Fibroblast of villous mesenchyme (primary cell): Measurements from ENCODE around the gene TUBAL3. TPM values are rescaled to one million over a fixed set of nuclear protein-coding genes. Genes with fewer than 3 reads are reported as not detected.

Experiments used
- DNase-seq: peaks from one replicate; pipeline ENCODE4 v3.0.0-alpha.2; 2010; ENCODE audit warnings: low read depth
- H3K4me3 ChIP-seq: 2 replicates; pipeline ENCODE4 v1.5.1; 2011; ENCODE audit warnings: low read depth, mild to moderate bottlenecking, low read length
- CTCF ChIP-seq: IDR thresholded peaks from 2 replicates; pipeline ENCODE4 v1.5.1; 2012; ENCODE audit warnings: low read depth, mild to moderate bottlenecking, low read length; ENCODE audit not compliant: insufficient read depth
- total RNA-seq: library from RNA; depleted of rRNA; stranded (reverse); fragments of >200 nt; gene quantifications from 2 replicates; pipeline ENCODE4 v1.2.3, GENCODE V29; 2012

Gene TUBAL3
- total RNA-seq, 1 donor: not detected

GRCh38 chr10:5346881-5347280, 57.7 kb downstream of the TUBAL3 start:
- no peak for DNase-seq
- no peak for TF ChIP-seq CTCF
- no peak overlapping the region for H3K4me3 ChIP-seq

- no peak for TF ChIP-seq CTCF
- no peak overlapping the region for H3K4me3 ChIP-seq
- DNase-seq: no peak
Measured at GRCh38 chr10:5344746-5345145, 59.9 kb downstream of the TUBAL3 start.

- no peak for TF ChIP-seq CTCF
- DNase-seq: no peak
- no peak overlapping the region for H3K4me3 ChIP-seq
Measured at GRCh38 chr10:5343979-5344378, 60.6 kb downstream of the TUBAL3 start.

DNA sequence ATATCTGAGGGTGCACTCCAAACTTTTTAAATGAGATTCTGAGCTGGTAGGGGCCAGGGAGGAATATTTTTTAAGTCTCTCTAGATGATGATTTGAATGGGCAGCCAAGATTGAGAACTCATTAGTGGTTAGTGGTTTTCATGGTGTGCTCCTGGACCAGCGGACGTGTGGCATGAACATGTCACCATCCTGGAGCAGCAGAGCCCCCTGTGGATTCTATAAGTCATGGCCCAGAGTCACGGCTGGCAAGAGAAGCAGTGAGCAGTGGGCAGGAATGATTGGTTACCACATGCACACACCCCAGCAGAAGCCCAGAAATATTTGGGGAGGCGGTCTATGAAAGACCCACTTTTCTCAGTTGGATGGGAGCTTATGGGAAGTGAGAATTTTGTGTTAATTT, 61.1 kb downstream of the TUBAL3 start:
- DNase-seq: no peak
- H3K4me3 ChIP-seq: no peak overlapping the region
- TF ChIP-seq CTCF: no peak

Other genes with a start within 250 kb of the TUBAL3 start
- not detected in 2 replicates for gene AKR1C8, start 219.7 kb downstream of the TUBAL3 start, total RNA-seq
- gene AKR1C4, start 208.0 kb downstream of the TUBAL3 start, total RNA-seq: not detected in 2 replicates
- not detected in 2 replicates for gene UCN3, start 39.9 kb downstream of the TUBAL3 start, total RNA-seq
- 17.7 and 23.3 TPM in 2 replicates for gene NET1, start 7.7 kb upstream of the TUBAL3 start, total RNA-seq
- not detected in 2 replicates for gene CALML5, start 94.7 kb upstream of the TUBAL3 start, total RNA-seq
- not detected in 2 replicates for gene CALML3, start 120.1 kb upstream of the TUBAL3 start, total RNA-seq